IPS-NIHi11 (cell line): ENCODE measurements around the gene GABRR1.
A peak's percentile ranks its signal among the peaks of the same experiment; 100 is the strongest.
"Not testable (repeated sequence)": the region's sequence is repeated elsewhere in the genome, so short reads cannot be mapped to it uniquely, and the experiment has no call there.

Experiments
- DNase-seq: peaks from one replicate; pipeline ENCODE4 v3.0.0; 2012; ENCODE audit warnings: mixed read lengths, low spot score

The GABRR1 gene

DNA sequence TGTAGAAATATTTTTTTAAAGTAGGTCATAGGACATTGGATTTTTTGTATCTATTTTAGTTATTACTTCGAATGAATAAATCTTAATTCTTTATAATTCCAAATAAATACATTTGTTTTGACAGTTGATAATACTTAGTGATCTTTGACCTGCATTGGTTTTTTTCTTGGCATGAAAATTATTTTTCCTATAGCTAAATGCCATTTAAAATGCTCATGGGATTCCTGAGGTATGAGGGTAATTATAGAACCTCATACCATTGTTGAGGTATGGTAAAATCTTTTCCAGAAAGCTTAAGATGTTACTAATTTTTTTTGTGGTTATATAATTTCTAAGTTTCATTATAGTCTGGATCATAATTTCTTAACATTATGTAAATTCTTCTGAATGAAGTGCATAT, 63.0 kb downstream of the GABRR1 start:
- DNase-seq: no peak

- DNase-seq: no peak
These were observed 69.0 kb downstream of the GABRR1 start for GRCh38 chr6:89148016-89148750.

DNA sequence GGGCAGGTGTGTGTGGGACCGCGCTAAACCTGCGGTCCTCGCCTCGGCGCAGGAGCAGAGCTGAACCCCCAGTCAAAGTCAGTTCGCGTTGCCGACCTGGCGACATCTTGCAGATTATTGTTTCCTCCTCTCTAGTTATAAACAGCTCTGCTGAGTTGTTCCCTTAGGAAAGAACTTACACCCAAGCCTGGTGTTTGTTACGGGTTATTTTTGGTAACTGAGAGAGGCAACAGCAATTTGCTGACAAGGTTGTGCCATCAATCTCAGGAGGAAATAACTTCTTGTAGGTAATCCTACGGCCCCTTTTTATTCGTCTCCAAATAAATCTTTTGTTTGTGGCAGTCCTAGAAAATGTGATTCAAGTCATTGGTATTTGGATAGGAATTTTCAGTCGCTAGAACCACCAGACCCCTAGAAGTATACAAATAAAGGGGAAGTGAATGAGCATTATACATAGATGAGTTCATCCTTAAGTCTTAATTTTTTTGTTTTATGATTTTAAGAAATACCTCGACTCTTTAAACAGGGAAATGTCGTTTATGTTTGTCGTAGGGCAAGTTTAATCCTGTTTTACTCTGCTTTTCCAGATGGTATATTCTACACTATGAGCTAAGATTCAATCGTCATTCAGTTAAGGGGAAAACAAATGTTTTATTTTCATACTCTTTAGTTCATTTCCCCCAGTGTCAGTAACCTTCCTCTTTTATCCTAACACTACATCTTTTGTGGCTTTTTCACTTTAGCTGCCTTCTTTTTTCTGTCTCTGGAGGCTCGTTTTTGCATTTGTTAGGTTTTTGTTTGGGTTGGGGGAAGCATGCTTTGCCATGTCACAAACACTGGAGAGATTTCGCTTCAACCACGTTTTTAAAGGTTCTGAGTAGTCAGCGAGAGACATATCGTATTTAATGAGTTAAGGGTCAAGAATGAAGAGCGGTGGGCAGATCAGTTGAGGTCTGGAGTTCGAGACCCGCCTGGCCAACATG, 70.1 kb downstream of the GABRR1 start:
- peak; percentile 61 for DNase-seq

GRCh38 chr6:89145956-89146717, 71.0 kb downstream of the GABRR1 start, which contains the start of gene PM20D2:
TSS of gene PM20D2 (plus strand) at chr6:89146055. CDS start at chr6:89146145, 90 bp downstream.
- DNase-seq: peak; percentile 90

DNA sequence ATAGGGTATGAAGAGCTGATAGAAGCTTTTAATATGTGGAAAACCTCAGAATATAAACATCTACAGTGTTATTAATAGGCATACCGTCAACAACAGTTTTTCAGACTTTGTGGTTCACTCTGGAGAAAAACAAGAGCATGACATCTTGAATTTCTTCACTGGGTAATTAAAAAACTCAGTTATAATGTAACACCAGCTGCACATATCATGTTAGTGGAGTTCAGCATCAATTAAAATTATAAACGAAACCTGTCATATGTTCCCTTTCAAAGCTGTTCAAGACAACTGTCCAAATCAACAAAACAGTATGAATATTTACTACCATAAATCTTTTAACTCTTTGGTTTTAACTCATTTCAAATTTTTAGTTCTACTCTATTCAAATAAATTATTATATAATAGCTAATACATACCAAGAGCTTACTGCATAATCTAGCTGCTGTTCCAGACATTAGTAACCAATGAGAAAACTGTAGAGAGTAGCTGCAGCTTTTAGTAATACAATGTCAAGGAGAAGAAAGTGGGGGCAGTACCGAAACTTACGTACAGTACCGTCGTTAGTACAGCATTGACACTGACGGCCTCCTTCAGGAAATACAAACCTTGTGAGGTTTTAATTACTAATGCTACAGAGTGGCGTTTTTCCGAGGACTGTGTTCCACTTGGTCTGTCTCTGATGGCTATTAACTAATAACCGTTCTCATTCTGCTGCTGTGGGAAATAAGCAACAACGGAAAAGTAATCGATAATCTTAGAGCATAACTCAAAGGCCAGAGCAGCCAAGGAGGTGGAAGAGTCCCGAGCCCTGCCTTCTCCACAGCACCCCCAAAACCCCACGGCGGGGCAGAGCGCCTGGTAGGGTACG, 71.8 kb downstream of the GABRR1 start:
- peak; percentile 8 for DNase-seq

DNA sequence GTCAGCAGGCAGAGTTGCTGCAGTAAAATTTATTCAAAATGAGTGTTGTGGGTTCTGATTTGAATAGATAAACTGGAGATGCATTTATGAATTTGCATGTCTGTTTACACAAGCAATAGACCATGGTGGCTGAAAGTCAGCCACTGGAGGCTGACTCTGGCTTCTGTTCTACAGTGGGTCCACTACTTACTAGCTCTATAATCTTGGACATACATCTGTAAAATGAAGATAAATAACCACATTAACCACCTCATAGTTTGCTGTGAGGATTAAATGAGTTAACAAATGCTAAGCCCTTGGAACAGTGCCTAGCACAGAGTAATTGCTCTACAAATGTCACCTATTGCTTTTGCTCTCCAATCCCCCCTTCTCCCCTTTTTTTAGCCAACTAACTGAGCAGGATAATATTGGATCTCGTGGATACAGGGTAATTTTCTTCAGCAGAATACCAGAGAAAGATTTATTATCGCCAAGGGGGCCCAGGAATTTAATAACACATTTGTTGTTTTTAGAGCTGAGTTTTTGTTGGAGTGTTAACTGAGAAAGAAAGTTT, 72.7 kb downstream of the GABRR1 start:
- no peak for DNase-seq

GRCh38 chr6:89140347-89141156, 76.6 kb downstream of the GABRR1 start:
- DNase-seq: no peak

- no peak for DNase-seq
These were observed 77.4 kb downstream of the GABRR1 start for GRCh38 chr6:89139509-89140346.

DNA sequence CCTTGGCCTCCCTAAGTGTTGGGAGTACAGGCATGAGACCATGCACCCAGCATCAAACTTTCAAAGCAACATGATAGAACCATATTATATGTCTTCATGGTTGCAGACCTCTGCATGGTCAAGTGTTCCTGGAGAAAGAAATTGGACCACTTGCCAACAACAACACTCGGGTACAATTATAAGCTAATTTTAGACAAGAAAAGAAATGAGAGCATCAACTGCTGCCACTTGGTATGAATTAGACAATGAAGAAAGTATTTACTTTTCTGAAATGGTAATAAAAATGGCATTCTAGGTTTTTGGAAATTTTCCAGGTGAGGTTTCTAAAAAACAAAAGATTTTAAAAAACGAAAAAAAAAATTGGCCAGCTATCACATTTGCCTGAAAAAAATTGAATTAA, 79.0 kb downstream of the GABRR1 start:
- DNase-seq: no peak

DNA sequence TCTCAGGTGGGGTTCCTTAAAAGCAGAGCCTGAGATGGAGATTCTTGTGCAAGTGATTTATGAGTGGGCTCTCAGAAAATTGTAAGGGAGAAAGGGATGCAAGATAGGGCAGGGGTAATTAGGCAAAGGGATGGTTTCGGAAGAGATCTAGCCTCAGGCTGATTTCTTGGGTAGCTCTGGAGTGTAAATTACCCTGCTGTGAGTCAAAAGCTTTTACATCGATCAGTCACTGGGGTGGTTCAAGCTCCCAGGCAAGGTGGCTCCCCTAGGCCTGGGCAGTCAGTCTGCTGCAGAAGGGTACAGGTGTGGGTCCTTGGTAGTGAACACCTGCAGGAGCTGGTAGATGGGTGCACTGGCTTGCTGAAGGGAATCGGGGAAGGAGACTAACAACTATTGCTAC, 82.4 kb downstream of the GABRR1 start:
- no peak for DNase-seq

DNA sequence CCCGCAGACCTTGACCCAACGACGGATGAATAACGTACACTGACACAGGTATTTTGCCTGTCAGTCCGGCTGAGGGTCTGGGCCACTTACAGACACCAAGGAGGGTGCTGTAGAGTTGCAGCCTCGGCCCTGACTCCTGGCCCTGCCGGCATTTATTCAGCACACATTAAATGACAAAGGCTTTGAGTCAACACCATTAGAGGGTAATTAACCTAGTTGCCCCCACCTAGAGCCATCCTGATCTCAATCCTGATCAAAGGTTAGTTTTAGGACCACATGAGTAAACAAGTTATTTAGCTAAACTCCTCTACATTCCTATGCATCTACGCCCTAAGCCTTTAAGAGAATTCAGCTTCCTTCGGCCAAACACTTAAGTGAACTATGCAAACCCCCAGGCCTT, 83.2 kb downstream of the GABRR1 start:
- no peak for DNase-seq

DNA sequence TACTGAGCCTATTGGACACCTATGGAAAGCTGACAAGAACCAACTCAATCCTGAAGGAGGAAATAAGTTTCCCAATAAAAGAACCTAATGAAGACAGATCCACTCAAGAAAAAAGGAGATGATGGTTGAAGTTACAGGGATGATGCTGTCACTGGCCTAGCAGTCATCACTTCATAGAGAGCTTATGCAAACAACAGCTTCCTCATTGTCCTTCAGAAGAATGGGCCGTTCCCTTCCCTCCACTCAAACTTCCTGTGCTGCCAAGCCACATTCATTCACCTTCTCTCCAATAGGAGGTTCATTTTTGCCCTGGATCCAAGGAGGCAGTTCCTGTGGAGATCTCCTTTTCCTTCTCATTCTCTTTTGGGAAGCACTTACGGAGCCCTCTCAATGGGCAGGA, 85.1 kb downstream of the GABRR1 start:
- DNase-seq: no peak

DNA sequence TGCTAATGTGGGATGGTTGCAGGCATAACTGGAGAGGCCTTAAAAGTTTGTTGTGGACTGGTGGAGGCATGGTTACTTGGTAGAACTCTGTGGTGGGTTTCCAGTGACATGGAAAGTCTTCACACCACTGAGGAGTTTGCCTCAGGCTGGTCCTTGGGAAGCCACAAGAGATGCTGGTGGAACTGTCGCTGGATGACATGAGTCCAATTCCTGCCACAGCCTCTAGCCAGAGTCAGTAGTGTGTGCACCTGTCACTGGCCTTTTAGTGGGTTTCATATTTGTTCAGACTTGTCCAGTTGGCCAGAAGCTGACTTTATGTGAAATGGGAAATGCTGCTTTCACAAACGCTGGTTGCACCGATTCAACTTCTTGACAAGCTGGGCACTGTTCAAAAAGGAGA, 85.6 kb downstream of the GABRR1 start:
- DNase-seq: no peak

DNA sequence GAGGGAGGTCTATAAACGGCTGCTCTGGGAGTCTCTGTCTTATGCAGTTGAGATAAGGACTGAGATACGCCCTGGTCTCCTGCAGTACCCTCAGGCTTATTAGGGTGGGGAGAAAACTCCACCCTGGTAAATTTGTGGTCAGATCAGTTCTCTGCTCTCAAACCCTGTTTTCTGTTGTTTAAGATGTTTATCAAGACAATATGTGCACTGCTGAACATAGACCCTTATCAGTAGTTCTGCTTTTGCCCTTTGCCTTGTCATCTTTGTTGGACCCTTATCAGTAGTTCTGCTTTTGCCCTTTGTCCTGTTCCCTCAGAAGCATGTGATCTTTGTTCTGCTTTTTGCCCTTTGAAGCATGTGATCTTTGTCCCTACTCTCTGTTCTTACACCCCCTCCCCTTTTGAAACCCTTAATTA, 88.9 kb downstream of the GABRR1 start:
- not testable (repeated sequence) for DNase-seq
